ENCODE data around the gene EVI2A. TPM values are rescaled to one million over a fixed set of nuclear protein-coding genes. Genes with fewer than 3 reads are reported as not detected.

Gene EVI2A
- total RNA-seq, 6 experiments from 2014 or later, result 0.26 to 5.5 (median 2.4) TPM

DNA sequence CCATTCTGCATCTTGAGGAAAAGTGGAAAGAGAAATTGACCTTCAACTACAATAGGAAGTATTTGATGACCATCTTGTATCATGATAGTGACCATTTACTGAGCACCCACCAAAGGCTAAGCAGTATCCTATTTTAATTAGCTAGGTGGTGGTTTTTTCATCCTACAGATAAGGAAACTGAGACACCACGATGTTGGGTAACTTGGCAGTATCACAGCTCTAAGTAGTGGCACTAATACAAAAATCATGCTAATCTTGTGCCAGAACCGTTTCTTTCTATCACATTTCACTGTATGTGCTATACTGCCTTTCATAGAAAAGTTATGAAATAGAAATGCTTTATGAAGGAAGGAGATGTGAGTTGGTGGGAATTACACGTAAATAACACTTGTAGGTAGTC lies 9.9 kb downstream of the EVI2A start:
- H3K27ac ChIP-seq, result peak overlapping the region in 1 of 3 donors; percentile 48
- no peak for ATAC-seq
- peak overlapping the region in 1 of 3 donors; percentile 28 for H3K4me3 ChIP-seq

DNA sequence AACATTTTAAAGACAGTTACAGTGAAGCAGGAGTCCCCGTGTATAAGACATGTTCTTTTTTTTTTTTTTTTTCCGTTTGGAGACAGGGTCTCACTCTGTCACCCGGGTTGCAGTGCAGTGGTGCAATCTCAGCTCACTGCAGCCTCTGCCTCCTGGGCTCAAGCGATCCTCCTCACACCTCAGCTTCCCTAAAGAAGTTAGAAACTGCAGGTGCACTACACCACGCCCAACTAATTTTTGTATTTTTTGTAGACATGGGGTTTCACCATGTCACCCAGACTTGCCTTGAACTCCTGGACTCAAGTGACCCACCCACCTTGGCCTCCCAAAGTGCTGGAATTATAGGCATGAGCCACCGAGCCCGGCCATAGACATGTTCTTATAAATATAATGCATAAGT lies 10.5 kb downstream of the EVI2A start:
- Histone ChIP-seq H3K9me3 (no peaks in the 10 kb centered on the region), H3K36me3 (no peaks in the 10 kb centered on the region), H3K27me3 (no peaks in the 10 kb centered on the region), H3K4me1 (no peaks in the 10 kb centered on the region), H3K27ac (peak overlapping the region in 2 of 3 donors; percentile 21 to 38), H3K4me3 (no peak overlapping the region)
- intact Hi-C loops (cut with DNase I), result no loop called here
- DNase-seq, result no peak
- TF ChIP-seq, protein P1, sequence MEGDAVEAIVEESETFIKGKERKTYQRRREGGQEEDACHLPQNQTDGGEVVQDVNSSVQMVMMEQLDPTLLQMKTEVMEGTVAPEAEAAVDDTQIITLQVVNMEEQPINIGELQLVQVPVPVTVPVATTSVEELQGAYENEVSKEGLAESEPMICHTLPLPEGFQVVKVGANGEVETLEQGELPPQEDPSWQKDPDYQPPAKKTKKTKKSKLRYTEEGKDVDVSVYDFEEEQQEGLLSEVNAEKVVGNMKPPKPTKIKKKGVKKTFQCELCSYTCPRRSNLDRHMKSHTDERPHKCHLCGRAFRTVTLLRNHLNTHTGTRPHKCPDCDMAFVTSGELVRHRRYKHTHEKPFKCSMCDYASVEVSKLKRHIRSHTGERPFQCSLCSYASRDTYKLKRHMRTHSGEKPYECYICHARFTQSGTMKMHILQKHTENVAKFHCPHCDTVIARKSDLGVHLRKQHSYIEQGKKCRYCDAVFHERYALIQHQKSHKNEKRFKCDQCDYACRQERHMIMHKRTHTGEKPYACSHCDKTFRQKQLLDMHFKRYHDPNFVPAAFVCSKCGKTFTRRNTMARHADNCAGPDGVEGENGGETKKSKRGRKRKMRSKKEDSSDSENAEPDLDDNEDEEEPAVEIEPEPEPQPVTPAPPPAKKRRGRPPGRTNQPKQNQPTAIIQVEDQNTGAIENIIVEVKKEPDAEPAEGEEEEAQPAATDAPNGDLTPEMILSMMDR (IDR thresholded peaks at IDR 0.05), result no peak
- no peak for TF ChIP-seq POLR2A (IDR thresholded peaks at IDR 0.05)
- 50% methylated on average over 7 of the region's 7 CpGs for WGBS (ENCODE audit: insufficient coverage, low coverage, low lambda C conversion rate, missing lambda C conversion rate)
- ATAC-seq, result no peak

More for the DNA sequence above, 9.9 kb downstream of the EVI2A start:
- Histone ChIP-seq H3K9me3 (no peaks in the 10 kb centered on the region), H3K4me1 (no peaks in the 10 kb centered on the region), H3K36me3 (no peaks in the 10 kb centered on the region), H3K27me3 (no peaks in the 10 kb centered on the region)
- DNase-seq, result no peak
- intact Hi-C loops (cut with DNase I), result no loop called here
- TF ChIP-seq, protein P1 (IDR thresholded peaks at IDR 0.05), result no peak
- TF ChIP-seq POLR2A (IDR thresholded peaks at IDR 0.05), result no peak
- 63% methylated on average over 3 of the region's 3 CpGs for WGBS (ENCODE audit: insufficient coverage, low coverage, low lambda C conversion rate, missing lambda C conversion rate)

- intact Hi-C loops (cut with DNase I), result no loop called here
- Histone ChIP-seq H3K27ac (peak overlapping the region in 2 of 3 donors; percentile 21 to 38), H3K9me3 (no peaks in the 10 kb centered on the region), H3K36me3 (no peaks in the 10 kb centered on the region), H3K27me3 (no peaks in the 10 kb centered on the region), H3K4me3 (no peak overlapping the region), H3K4me1 (no peaks in the 10 kb centered on the region)
- 73% methylated on average over 2 of the region's 2 CpGs for WGBS (ENCODE audit: insufficient coverage, low coverage, low lambda C conversion rate, missing lambda C conversion rate)
- TF ChIP-seq, protein P1 (IDR thresholded peaks at IDR 0.05), result no peak
- TF ChIP-seq POLR2A (IDR thresholded peaks at IDR 0.05), result no peak
- DNase-seq (no peak), ATAC-seq (peak in 2 of 4 donors; percentile 18 to 23)
Observed at GRCh38 chr17:31310260-31310659, 11.2 kb downstream of the EVI2A start.

DNA sequence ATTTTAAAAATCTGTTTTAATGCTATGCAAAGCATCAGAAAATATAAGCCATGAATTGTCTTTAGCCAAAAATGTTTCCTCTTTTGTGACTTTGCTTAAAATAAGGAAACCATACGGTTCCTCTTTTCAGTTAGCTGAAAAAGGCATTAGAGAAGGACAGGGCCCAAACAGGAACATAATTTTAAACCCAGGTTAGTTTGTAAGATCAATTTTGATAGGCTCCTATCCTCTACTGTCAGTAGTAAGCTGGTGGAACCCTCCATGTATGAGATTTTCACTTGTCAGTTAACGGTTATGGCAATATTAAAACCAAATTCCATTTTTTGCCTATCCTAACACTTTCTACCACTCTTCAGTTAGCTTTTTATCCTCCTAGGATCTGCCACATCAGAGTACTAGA lies 11.9 kb downstream of the EVI2A start:
- Histone ChIP-seq H3K9me3 (no peaks in the 10 kb centered on the region), H3K36me3 (no peaks in the 10 kb centered on the region), H3K27ac (peak overlapping the region in 2 of 3 donors; percentile 21 to 38), H3K4me1 (no peaks in the 10 kb centered on the region), H3K4me3 (no peak overlapping the region), H3K27me3 (no peaks in the 10 kb centered on the region)
- ATAC-seq (peak in 3 of 4 donors; percentile 24 to 49 (median 33)), DNase-seq (no peak)
- 63% methylated on average over 2 of the region's 2 CpGs for WGBS (ENCODE audit: insufficient coverage, low coverage, low lambda C conversion rate, missing lambda C conversion rate)
- intact Hi-C loops (cut with DNase I), result no loop called here
- TF ChIP-seq, protein P1 (IDR thresholded peaks at IDR 0.05), result no peak
- no peak for TF ChIP-seq POLR2A (IDR thresholded peaks at IDR 0.05)

Data from right lobe of liver (tissue), 6 donors.